Fibroblast of the aortic adventitia (primary cell): ENCODE results near the gene NUP50. TPM values are rescaled to one million over a fixed set of nuclear protein-coding genes. Genes with fewer than 3 reads are reported as not detected.

Source experiments
- DNase-seq: peaks from one replicate; pipeline ENCODE4 v3.0.0-alpha.2; 2010; ENCODE audit warnings: low read depth
- H3K4me3 ChIP-seq: 2 replicates; pipeline ENCODE4 v1.5.1; 2011; ENCODE audit warnings: low read depth, mild to moderate bottlenecking, control low read depth, low read length, moderate library complexity
- CTCF ChIP-seq: IDR thresholded peaks from 2 replicates; pipeline ENCODE4 v1.5.1; 2011; ENCODE audit warnings: mild to moderate bottlenecking, low read length, control low read depth, inconsistent platforms; ENCODE audit not compliant: insufficient read depth
- total RNA-seq: library from RNA; depleted of rRNA; stranded (reverse); fragments of >200 nt; gene quantifications from 2 replicates; pipeline ENCODE4 v1.2.3, GENCODE V29; 2012; ENCODE audit warnings: low replicate concordance

Gene NUP50
- total RNA-seq, 1 donor: 61.6 TPM

GRCh38 chr22:45202333-45203149 is 38.8 kb downstream of the NUP50 start:
- no peak for TF ChIP-seq CTCF
- no peak overlapping the region for H3K4me3 ChIP-seq
- no peak for DNase-seq

GRCh38 chr22:45203150-45203951 is 39.6 kb downstream of the NUP50 start:
- DNase-seq: no peak
- no peak for TF ChIP-seq CTCF
- H3K4me3 ChIP-seq: no peak overlapping the region

DNA sequence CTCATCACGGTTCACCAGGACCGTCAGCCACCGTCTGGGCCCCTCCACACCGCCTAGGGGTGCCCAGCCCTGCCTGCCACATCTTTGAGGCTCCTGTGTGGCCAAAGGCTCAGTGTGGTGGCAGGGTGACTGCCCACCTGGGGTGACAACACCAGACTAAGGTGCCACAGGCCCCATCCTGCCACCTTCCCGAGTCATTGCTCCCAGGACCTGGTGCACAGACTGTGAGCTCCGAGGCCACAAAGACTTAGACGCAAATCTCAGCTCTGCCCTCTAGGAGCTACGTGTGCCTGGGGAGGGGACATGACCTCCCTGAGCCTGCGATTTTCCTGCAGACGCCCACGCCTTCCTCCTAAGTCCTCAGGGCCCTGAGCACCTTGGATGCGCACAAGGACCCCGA is 40.5 kb downstream of the NUP50 start:
- TF ChIP-seq CTCF: no peak
- no peak for DNase-seq
- no peak overlapping the region for H3K4me3 ChIP-seq

GRCh38 chr22:45204819-45205218 is 41.1 kb downstream of the NUP50 start:
- TF ChIP-seq CTCF: no peak
- H3K4me3 ChIP-seq: no peak overlapping the region
- DNase-seq: no peak

- no peak for DNase-seq
- TF ChIP-seq CTCF: no peak
These were observed 41.7 kb downstream of the NUP50 start for GRCh38 chr22:45205276-45205925.

DNA sequence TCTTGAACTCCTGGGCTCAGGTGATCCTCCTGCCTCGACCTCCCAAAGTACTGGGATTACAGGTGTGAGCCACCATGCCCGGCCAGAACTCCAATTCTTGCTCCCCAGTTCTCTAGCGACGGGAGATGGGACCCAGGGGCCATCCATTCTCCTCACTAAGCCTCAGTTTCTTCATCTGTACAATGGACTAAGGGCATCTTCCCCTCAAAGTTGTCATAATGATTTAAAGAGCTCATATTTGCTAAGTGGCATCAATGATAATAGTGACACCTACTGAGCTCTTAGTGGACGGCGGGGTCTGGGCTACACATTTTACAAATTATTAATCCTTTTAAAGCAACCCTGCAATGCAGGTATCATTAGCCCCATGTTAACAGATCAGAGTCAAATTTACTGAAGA is 42.5 kb downstream of the NUP50 start:
- no peak overlapping the region for H3K4me3 ChIP-seq
- DNase-seq: no peak
- no peak for TF ChIP-seq CTCF

More at GRCh38 chr22:45205276-45205925, 41.7 kb downstream of the NUP50 start:
- no peak overlapping the region for H3K4me3 ChIP-seq
